ENCODE data around the gene PDE5A.

DNA sequence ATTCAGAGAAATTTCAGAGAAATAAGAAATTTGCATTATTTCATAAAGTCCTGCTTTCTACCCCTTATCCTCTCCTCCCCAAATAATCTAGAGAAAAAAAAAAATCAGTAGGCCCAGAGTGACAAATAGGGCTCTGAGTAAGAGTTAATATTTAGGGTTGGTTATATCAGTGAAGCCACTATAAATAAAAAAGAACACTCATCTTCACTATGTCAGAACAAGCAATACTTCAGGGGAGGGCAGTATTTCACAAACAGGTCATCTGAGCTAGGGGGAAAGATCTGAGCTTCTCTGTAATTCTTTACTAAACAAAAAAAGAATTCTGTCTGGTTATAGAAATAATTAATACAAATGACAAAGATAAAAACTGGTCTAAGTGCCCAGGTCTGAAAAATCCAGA lies 39.4 kb downstream of the PDE5A start:
- TF ChIP-seq, protein P1, sequence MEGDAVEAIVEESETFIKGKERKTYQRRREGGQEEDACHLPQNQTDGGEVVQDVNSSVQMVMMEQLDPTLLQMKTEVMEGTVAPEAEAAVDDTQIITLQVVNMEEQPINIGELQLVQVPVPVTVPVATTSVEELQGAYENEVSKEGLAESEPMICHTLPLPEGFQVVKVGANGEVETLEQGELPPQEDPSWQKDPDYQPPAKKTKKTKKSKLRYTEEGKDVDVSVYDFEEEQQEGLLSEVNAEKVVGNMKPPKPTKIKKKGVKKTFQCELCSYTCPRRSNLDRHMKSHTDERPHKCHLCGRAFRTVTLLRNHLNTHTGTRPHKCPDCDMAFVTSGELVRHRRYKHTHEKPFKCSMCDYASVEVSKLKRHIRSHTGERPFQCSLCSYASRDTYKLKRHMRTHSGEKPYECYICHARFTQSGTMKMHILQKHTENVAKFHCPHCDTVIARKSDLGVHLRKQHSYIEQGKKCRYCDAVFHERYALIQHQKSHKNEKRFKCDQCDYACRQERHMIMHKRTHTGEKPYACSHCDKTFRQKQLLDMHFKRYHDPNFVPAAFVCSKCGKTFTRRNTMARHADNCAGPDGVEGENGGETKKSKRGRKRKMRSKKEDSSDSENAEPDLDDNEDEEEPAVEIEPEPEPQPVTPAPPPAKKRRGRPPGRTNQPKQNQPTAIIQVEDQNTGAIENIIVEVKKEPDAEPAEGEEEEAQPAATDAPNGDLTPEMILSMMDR (IDR thresholded peaks at IDR 0.05; ENCODE audit: poor library complexity) = no peak
- no peak for TF ChIP-seq EZH2phosphoT487 (IDR thresholded peaks at IDR 0.05; ENCODE audit: low read depth, severe bottlenecking, unreplicated experiment)
